Nephron progenitor cell (in vitro differentiated cells): Measurements from ENCODE around the gene MRPS7.
A peak's percentile ranks its signal among the peaks of the same experiment; 100 is the strongest.

Experiments used
- DNase-seq: peaks from one replicate; pipeline ENCODE4 v3.0.0; 2021
- H3K27ac Mint-ChIP-seq: 2 replicates; pipeline ENCODE4 v1.8.0; 2021; ENCODE audit warnings: mild to moderate bottlenecking, moderate library complexity, mixed read lengths
- H3K27me3 Mint-ChIP-seq: 2 replicates; pipeline ENCODE4 v1.8.0; 2021; ENCODE audit warnings: mild to moderate bottlenecking, low read depth, mixed read lengths; ENCODE audit not compliant: poor library complexity
- H3K36me3 Mint-ChIP-seq: 2 replicates; pipeline ENCODE4 v1.8.0; 2021; ENCODE audit warnings: low read depth, mixed read lengths
- H3K4me1 Mint-ChIP-seq: 2 replicates; pipeline ENCODE4 v1.8.0; 2021; ENCODE audit warnings: mixed read lengths
- H3K4me3 Mint-ChIP-seq: 2 replicates; pipeline ENCODE4 v1.8.0; 2021; ENCODE audit warnings: mild to moderate bottlenecking, moderate library complexity, mixed read lengths
- H3K9me3 Mint-ChIP-seq: 2 replicates; pipeline ENCODE4 v1.8.0; 2021; ENCODE audit warnings: mild to moderate bottlenecking, moderate library complexity, mixed read lengths
- CTCF ChIP-seq: fragments of 200-600 bp; sonication (generic); IDR thresholded peaks from 2 replicates; pipeline ENCODE4 v1.5.0; 2021; ENCODE audit warnings: antibody characterized with exemption

The MRPS7 gene

GRCh38 chr17:75260641-75261335, 891 bp upstream of the MRPS7 start:
- peaks cover 3% of the 10 kb centered on the region for H3K27me3 Mint-ChIP-seq
- H3K4me3 Mint-ChIP-seq: peak overlapping the region; percentile 96
- H3K4me1 Mint-ChIP-seq: peaks cover 45% of the 10 kb centered on the region
- H3K36me3 Mint-ChIP-seq: peaks cover 18% of the 10 kb centered on the region
- TF ChIP-seq CTCF: no peak
- no peaks in the 10 kb centered on the region for H3K9me3 Mint-ChIP-seq
- no peak for DNase-seq
- peak overlapping the region; percentile 100 for H3K27ac Mint-ChIP-seq

- peaks cover 3% of the 10 kb centered on the region for H3K27me3 Mint-ChIP-seq
- no peak for TF ChIP-seq CTCF
- no peaks in the 10 kb centered on the region for H3K9me3 Mint-ChIP-seq
- DNase-seq: no peak
- H3K4me3 Mint-ChIP-seq: peak overlapping the region; percentile 96
- H3K4me1 Mint-ChIP-seq: peaks cover 42% of the 10 kb centered on the region
- H3K36me3 Mint-ChIP-seq: peaks cover 21% of the 10 kb centered on the region
- H3K27ac Mint-ChIP-seq: peak overlapping the region; percentile 100
Observed at GRCh38 chr17:75262112-75262606, 480 bp downstream of the MRPS7 start.

GRCh38 chr17:75263055-75263454, 1.4 kb downstream of the MRPS7 start:
- DNase-seq: no peak
- Mint-ChIP-seq H3K36me3 (peaks cover 23% of the 10 kb centered on the region), H3K27ac (peak overlapping the region; percentile 100), H3K9me3 (no peaks in the 10 kb centered on the region), H3K4me1 (peaks cover 46% of the 10 kb centered on the region), H3K4me3 (peak overlapping the region; percentile 96), H3K27me3 (peaks cover 3% of the 10 kb centered on the region)
- TF ChIP-seq CTCF: no peak

GRCh38 chr17:75265614-75266315, 4.1 kb downstream of the MRPS7 start:
- Mint-ChIP-seq H3K36me3 (peaks cover 23% of the 10 kb centered on the region), H3K9me3 (no peaks in the 10 kb centered on the region), H3K27ac (no peak overlapping the region), H3K4me3 (no peak overlapping the region), H3K27me3 (peaks cover 3% of the 10 kb centered on the region), H3K4me1 (peaks cover 34% of the 10 kb centered on the region)
- no peak for TF ChIP-seq CTCF
- DNase-seq: no peak

GRCh38 chr17:75266316-75267152, 4.9 kb downstream of the MRPS7 start:
- Mint-ChIP-seq H3K36me3 (peaks cover 23% of the 10 kb centered on the region), H3K4me3 (no peak overlapping the region), H3K9me3 (no peaks in the 10 kb centered on the region), H3K27me3 (peaks cover 3% of the 10 kb centered on the region), H3K4me1 (peaks cover 31% of the 10 kb centered on the region), H3K27ac (peak overlapping the region; percentile 93)
- DNase-seq: no peak
- no peak for TF ChIP-seq CTCF
